Type B pancreatic cell (in vitro differentiated cells): ENCODE results near the gene ZNF296. TPM values are rescaled to one million over a fixed set of nuclear protein-coding genes. Genes with fewer than 3 reads are reported as not detected.
A peak's percentile ranks its signal among the peaks of the same experiment; 100 is the strongest.

Experiments
- DNase-seq: peaks from one replicate; pipeline ENCODE4 v3.0.0; 2021; ENCODE audit warnings: mixed read lengths; ENCODE audit not compliant: unreplicated experiment; ENCODE audit errors: extremely low spot score
- H3K27ac Mint-ChIP-seq: 2 replicates; pipeline ENCODE4 v1.8.0; 2021; ENCODE audit warnings: mild to moderate bottlenecking, mixed read lengths
- H3K27me3 Mint-ChIP-seq: 2 replicates; pipeline ENCODE4 v1.8.0; 2021; ENCODE audit warnings: mixed read lengths
- H3K36me3 Mint-ChIP-seq: 2 replicates; pipeline ENCODE4 v1.8.0; 2021; ENCODE audit warnings: mixed read lengths
- H3K4me1 Mint-ChIP-seq: one replicate; pipeline ENCODE4 v1.8.0; 2021; ENCODE audit warnings: mixed read lengths; ENCODE audit not compliant: unreplicated experiment
- H3K4me3 Mint-ChIP-seq: 2 replicates; pipeline ENCODE4 v1.8.0; 2021; ENCODE audit warnings: mild to moderate bottlenecking, mixed read lengths
- H3K9me3 Mint-ChIP-seq: 2 replicates; pipeline ENCODE4 v1.8.0; 2021; ENCODE audit warnings: mixed read lengths
- CTCF ChIP-seq: fragments of 200-600 bp; sonication (generic); conservative IDR thresholded peaks from 2 replicates; pipeline ENCODE4 v1.5.0; 2021; ENCODE audit warnings: antibody characterized with exemption, mild to moderate bottlenecking
- total RNA-seq: library from RNA; stranded (reverse); gene quantifications from 2 replicates; pipeline ENCODE4 v1.2.1, GENCODE V29; 2021; ENCODE audit warnings: low replicate concordance

The ZNF296 gene
- total RNA-seq, 1 donor from 2014 or later: 2.2 TPM

DNA sequence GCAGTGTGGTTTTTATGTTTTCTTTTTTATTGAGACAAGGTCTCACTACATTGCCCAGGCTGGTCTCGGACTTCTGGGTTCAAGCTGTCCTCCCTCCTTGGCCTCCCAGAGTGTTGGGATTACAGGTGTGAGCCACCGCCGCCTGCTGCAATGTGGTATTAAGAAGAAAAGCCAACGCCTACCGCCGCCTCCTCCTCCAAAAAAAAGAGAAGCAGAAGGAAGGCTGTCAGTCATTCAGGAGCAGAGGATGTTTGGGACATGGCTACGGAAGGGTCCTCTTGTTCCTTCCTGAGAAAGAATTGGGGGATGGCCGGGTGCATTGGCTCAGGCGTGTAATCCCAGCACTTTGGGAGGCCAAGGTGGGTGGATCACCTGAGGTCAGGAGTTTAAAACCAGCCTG is 17.9 kb upstream of the ZNF296 start:
- H3K36me3 Mint-ChIP-seq: no peaks in the 10 kb centered on the region
- no peak for DNase-seq
- H3K27ac Mint-ChIP-seq: peak overlapping the region; percentile 100
- TF ChIP-seq CTCF: no peak
- no peaks in the 10 kb centered on the region for H3K9me3 Mint-ChIP-seq
- peaks cover 62% of the 10 kb centered on the region for H3K4me1 Mint-ChIP-seq
- peak overlapping the region; percentile 95 for H3K4me3 Mint-ChIP-seq
- H3K27me3 Mint-ChIP-seq: no peaks in the 10 kb centered on the region

- peaks cover 52% of the 10 kb centered on the region for H3K4me1 Mint-ChIP-seq
- peak; percentile 69 for TF ChIP-seq CTCF
- peak within 1 kb of the TSS; percentile 100 for H3K27ac Mint-ChIP-seq
- H3K4me3 Mint-ChIP-seq: peak within 1 kb of the TSS; percentile 95
- H3K36me3 Mint-ChIP-seq: no peaks in the 10 kb centered on the region
- H3K27me3 Mint-ChIP-seq: no peaks in the 10 kb centered on the region
- H3K9me3 Mint-ChIP-seq: no peaks in the 10 kb centered on the region
- DNase-seq: peak; percentile 94
Measured at GRCh38 chr19:45092747-45093678, 16.7 kb upstream of the ZNF296 start, which contains the start of gene PPP1R37. Gene PPP1R37, plus strand, starts transcription at chr19:45093179. Its CDS starts 147 bp downstream, at chr19:45093326.

- H3K27me3 Mint-ChIP-seq: no peaks in the 10 kb centered on the region
- DNase-seq: peak; percentile 99
- TF ChIP-seq CTCF: no peak
- H3K27ac Mint-ChIP-seq: peak overlapping the region; percentile 100
- H3K4me3 Mint-ChIP-seq: peak overlapping the region; percentile 95
- peaks cover 5% of the 10 kb centered on the region for H3K36me3 Mint-ChIP-seq
- H3K4me1 Mint-ChIP-seq: peaks cover 42% of the 10 kb centered on the region
- H3K9me3 Mint-ChIP-seq: no peaks in the 10 kb centered on the region
Measured at GRCh38 chr19:45091031-45091923, 15.0 kb upstream of the ZNF296 start.

DNA sequence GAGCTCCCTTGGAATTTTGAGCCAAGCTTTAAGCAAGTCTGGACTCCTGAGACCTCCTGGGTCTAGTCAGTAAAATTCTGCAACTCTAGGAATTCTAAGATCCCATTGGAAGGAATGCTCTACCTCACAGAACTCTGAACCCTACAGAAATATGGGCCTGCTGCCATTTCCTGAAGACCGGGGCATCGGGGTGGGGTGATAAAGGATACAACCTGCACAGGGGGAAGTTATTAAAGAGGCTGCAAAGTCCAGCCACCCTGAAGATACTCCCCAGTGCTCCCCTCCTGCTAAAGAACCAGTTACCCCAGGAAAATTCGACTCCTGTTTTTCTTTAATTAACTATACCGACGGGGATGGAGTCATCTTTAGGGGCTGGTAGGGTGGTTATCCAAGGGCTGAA is 14.3 kb upstream of the ZNF296 start:
- Mint-ChIP-seq H3K27me3 (no peaks in the 10 kb centered on the region), H3K36me3 (peaks cover 5% of the 10 kb centered on the region), H3K4me1 (peaks cover 36% of the 10 kb centered on the region), H3K27ac (peak overlapping the region; percentile 100), H3K9me3 (no peaks in the 10 kb centered on the region), H3K4me3 (peak overlapping the region; percentile 95)
- TF ChIP-seq CTCF: no peak
- no peak for DNase-seq

DNA sequence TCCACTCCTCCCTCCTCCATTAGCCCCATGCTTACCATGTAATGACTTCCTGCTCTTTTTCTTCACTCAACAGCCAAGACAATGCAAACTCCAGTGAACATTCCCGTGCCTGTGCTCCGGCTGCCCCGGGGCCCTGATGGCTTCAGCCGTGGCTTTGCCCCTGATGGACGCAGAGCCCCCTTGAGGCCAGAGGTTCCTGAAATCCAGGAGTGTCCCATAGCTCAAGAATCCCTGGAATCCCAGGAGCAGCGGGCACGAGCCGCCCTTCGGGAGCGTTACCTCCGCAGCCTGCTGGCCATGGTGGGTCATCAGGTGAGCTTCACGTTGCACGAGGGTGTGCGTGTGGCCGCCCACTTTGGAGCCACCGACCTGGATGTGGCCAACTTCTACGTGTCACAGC is 13.8 kb upstream of the ZNF296 start:
- no peak overlapping the region for H3K4me3 Mint-ChIP-seq
- peaks cover 8% of the 10 kb centered on the region for H3K36me3 Mint-ChIP-seq
- no peak for TF ChIP-seq CTCF
- H3K27ac Mint-ChIP-seq: peak overlapping the region; percentile 39
- DNase-seq: no peak
- no peaks in the 10 kb centered on the region for H3K9me3 Mint-ChIP-seq
- H3K4me1 Mint-ChIP-seq: peaks cover 35% of the 10 kb centered on the region
- H3K27me3 Mint-ChIP-seq: no peaks in the 10 kb centered on the region
